Limb (tissue), 2 donors: ENCODE results near the gene ATG16L2.
A peak's percentile ranks its signal among the peaks of the same experiment; 100 is the strongest.
"Not testable (repeated sequence)": the region's sequence is repeated elsewhere in the genome, so short reads cannot be mapped to it uniquely, and the experiment has no call there.

Source experiments
- DNase-seq, 2 donors: peaks; one replicate each; pipeline ENCODE4 v3.0.0-alpha.2; 2016; ENCODE audit errors: extremely low spot score in 2 of 2

Gene ATG16L2

DNA sequence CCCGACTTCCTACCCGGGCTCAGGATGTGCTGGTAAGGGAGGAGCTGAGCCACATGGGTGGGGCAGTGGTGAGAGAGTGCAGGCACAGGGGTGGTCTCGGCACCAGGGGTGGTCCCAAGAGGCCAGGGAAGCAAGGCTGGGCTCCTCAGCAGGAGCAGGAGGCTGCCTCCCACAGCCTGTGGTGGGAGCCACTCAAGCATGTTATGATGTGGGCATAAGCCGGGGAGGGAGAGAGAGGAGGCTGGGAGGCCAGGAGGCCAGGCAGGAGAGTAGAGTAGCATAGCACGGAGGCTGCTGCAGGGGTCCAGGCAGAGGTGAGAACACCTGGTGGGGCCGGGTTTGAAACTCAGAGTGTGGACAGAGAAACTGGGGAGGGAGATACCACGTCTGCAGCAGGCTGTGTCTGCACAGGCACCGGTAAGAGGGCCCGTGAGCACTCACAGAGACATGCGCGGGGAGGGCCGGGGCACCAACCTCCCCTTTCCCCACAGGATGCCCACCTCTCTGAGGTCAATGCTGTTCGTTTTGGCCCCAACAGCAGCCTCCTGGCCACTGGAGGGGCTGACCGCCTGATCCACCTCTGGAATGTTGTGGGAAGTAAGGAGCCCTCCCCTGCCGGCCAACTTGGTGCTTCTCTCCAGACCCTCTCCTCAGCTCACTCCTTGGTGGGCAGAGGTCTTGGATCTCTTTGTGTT lies 10.7 kb downstream of the ATG16L2 start:
- no peak for DNase-seq

DNA sequence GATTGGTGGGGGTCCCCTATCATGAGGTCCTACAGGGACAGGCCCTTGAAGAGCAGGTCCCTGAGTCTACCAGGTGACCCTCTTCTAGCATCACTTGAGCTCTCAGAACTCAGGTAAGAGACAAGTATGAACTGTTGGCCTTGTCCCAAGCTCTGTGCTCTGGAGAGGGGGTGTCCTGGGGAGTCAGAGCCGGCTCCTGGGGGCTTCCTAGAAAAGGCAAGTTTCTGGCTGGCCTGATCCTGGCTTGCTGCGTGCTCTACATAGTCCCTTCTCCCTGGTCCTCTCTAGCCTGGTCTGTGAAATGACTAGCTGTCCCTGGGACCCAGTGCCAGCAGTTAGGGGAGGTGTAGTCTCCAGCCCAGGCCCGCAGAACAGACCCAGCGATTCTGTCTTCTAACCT lies 11.4 kb downstream of the ATG16L2 start:
- no peak for DNase-seq

GRCh38 chr11:72826191-72826941 lies 12.2 kb downstream of the ATG16L2 start:
- DNase-seq, result no peak

DNA sequence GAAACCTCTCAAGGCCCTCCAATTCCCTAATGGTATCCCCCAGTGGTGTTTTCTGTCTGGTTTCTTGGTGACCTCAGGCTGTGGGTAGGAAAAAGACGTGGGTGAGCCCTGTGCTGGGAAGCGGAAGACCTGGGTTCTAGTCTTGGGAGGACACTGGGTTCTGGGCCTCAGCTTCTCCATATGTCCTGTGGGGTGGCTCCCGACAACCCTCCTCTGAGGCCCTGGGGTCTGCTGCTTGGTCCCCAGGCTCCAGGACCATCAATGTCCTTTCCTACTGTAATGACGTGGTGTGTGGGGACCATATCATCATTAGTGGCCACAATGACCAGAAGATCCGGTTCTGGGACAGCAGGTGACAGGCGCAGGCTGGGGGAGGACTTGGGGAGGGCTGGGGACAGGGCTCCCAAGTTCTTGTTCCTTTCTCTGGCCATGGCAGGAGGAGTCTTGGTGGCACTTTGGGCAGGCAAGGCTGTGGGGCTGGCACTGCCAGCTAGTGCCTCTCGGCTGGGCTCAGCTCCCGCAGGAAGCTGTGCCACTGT lies 12.8 kb downstream of the ATG16L2 start:
- no peak for DNase-seq

DNA sequence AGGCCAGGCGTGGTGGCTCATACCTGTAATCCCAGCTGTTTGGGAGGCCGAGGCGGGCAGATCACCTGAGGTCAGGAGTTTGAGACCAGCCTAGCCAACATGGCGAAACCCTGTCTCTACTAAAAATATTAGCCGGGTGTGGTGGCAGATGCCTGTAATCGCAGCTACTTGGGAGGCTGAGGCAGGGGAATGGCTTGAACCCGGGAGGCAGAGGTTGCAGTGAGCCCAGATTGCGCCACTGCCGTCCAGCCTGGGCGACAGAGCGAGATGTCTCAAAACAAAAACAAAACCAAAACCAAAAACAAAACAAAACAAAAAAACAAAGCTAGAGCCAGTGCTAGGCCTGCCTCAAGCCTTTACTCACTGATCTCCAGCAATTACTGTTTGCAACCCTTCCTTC lies 13.4 kb downstream of the ATG16L2 start:
- DNase-seq, result not testable (repeated sequence)

DNA sequence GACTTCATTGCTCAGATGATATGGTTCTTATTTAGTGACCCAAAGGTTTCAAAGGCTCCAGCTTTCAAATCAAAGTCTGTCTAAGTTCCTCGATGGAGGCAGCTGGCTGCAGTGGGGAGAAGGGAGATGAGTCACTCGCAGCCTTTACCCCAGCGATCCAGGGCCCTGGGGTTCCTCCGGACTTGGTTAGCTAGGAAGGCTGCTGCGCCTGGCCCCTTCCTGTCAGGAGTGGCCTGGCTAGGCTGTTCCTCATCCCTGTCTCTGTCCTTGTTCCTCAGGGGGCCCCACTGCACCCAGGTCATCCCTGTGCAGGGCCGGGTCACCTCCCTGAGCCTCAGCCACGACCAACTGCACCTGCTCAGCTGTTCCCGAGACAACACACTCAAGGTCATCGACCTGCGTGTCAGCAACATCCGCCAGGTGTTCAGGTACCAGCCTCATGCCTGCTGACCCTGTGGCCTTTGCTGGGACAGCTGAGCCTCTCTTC lies 13.9 kb downstream of the ATG16L2 start:
- DNase-seq, result no peak

- DNase-seq, result no peak
Observed at GRCh38 chr11:72828692-72829101, 14.5 kb downstream of the ATG16L2 start.

- no peak for DNase-seq
Observed at GRCh38 chr11:72829178-72829577, 15.0 kb downstream of the ATG16L2 start.

DNA sequence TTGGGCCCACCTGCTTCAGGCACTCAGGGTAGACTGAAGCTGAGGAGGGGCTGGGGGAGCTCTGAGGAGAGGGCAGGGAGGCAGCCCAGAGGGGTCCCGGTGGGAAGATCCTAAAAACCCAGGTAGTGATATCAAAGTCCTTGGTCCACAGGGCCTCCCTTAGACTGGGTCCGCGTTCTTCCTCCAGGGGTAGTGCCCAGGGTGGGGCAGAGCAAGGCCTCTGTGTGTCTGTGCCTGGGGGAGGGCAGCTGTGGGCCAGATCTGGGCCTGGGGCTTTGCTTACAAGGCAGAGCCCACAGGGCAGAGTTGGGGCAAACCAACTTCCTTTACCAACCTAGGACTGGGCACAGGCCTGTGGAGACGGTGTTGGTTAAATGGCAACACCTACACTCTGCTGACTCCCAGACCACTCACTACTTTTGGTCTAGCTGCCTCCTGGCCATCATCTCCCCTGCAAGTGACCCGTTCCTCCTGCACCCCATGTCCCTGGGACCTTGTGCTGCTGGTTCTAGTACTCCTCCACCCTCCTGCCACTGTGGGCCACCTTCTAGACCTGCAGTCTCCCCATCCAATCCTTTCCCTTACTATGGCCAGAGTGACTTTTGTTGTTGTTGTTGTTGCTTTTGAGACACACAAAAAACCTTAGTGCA lies 15.8 kb downstream of the ATG16L2 start:
- no peak for DNase-seq

- DNase-seq, result peak; percentile 79 to 89
Observed at GRCh38 chr11:72831521-72832300, 17.5 kb downstream of the ATG16L2 start.

DNA sequence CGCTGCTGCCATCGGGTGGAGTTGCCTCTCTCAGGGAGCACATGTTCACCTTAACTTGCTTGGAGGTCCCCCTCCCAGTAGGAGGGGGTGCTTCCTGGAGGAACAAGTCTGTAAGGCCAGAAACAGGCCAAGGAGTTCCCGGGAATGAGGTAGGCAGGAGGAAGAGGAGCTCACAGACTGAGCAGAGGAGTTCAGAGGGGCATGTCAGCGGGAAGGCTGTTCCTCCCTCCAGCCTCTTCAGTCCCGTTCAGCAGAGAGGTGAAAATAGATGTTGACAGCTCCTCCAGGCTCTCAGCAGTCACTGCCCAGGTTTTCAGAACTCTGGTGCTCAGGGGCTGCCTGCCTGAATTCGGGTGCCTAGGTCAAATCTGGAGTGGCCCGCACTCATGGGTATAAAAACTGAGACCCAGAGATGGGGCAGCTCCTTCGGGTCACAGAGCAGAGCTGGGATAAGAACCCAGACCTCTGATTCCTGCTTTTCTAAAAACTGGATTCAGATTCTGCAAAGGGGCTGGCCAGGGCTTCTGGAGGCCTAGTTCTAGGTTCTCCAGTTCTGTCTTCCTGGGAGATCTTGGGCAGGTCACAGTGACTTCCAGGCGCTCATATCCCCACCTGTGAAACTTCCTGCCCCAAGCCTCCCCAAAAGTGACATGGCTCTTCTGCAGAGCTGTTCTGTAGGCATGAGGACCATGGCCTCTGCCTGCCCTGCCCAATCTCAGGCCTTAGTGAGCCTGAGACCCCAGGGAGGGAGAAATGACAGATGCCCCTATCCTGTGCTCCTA lies 18.3 kb downstream of the ATG16L2 start:
- DNase-seq, result no peak

DNA sequence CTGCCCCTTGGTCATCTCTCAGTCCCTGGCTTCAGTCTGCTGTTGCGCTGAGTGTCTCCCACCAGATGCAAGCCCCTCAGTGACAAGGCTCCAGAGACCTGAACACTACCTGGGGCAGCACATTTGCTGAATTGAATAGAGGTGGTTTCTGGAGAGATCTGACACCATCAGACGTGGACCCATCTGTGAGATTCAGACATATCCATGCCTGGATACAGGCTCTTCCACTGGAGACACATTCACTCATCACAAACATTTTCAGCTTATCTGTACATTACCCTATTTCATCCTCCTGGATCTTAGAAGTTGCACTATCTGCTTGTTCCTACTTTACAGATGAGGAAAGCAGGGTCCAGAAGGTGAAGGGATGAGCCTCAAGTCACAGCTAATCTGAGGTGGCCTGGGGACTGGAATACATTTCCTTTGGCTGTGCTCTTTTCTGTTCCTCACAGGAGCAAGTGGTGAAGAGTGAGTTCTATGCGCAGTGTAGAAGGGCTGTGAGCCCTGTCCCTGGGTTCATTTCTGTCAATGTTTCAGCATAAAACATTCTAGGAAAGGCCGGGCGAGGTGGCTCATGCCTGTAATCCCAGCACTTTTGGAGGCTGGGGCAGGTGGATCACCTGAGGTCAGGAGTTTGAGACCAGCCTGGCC lies 19.0 kb downstream of the ATG16L2 start:
- DNase-seq, result no peak

DNA sequence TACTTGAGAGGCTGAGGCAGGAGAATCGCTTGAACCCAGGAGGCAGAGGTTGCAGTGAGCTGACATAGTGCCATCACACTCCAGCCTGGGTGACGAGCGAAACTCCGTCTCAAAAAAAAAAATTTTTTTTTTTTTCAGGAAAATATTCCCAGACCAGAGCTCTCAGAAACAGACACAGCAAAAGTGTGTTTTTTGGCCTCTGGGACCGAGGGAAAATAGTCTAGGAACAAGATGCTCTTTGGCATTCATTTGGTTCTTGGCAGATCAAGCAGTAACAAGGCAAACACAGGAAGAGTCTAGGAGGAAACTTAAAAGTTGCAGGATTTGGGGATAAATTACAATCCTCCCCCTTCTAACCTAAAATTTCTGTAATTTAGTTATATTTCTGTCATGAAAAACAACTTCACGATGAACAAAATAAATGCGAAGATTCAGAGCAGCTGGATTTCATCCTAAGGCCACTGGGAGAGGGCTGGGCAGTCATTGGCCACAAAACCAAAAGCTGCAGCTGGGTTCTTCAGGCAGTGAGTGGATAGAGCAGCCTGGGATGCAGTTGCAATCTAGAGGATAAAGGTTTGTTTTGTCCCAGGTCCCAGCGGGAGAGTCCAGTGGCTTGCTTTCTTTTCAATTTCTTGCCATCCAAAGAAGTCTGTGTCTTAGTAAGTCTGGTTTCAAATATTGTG lies 19.7 kb downstream of the ATG16L2 start:
- DNase-seq, result no peak

- DNase-seq, result no peak
Observed at GRCh38 chr11:72834905-72835304, 20.7 kb downstream of the ATG16L2 start.

- DNase-seq, result peak in 1 of 2 donors; percentile 63
Observed at GRCh38 chr11:72836111-72836510, 21.9 kb downstream of the ATG16L2 start.

DNA sequence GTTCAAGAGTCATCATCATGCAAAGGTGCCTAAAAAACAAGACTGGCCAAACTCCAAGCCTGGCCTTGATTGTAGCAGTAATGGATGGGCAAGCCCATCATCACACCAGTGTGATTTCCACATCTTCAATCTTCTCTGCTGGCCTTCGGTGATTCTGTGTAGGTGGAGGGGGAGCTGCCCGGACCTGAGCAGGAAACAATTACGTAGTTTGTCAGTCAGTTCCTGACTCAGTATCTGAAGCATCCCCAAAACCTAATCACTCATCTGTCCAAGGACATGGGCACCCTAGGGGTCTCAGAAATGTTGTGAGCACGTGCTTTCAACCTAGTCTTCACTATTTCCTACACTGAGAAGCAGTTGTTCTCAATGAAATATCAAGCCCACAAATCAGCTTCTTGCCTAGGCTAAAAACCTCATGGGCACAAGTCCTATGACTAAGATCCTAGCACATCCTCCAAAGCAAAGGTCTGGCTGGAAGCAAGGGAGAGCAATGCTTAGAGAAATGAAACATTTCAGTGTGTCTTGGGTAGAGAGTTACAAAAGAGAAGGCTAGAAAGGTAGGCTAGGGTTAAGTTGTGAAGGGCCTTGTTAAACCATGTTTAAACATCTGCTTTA lies 24.6 kb downstream of the ATG16L2 start:
- DNase-seq, result no peak

GRCh38 chr11:72840780-72841179 lies 26.6 kb downstream of the ATG16L2 start:
- DNase-seq, result no peak

- DNase-seq, result no peak
Observed at GRCh38 chr11:72841397-72841796, 27.2 kb downstream of the ATG16L2 start.

GRCh38 chr11:72842126-72842525 lies 27.9 kb downstream of the ATG16L2 start:
- no peak for DNase-seq
